GM11168 (cell line): Measurements from ENCODE around the gene REEP6.

Experiments
- in situ Hi-C: fragments of 300-500 bp; cut with MboI; formaldehyde crosslinking; loops from one replicate; pipeline ENCODE4 v1.12.0; 2022; ENCODE audit warnings: low sequenced_read_pairs; ENCODE audit not compliant: unreplicated experiment

REEP6 gene

DNA sequence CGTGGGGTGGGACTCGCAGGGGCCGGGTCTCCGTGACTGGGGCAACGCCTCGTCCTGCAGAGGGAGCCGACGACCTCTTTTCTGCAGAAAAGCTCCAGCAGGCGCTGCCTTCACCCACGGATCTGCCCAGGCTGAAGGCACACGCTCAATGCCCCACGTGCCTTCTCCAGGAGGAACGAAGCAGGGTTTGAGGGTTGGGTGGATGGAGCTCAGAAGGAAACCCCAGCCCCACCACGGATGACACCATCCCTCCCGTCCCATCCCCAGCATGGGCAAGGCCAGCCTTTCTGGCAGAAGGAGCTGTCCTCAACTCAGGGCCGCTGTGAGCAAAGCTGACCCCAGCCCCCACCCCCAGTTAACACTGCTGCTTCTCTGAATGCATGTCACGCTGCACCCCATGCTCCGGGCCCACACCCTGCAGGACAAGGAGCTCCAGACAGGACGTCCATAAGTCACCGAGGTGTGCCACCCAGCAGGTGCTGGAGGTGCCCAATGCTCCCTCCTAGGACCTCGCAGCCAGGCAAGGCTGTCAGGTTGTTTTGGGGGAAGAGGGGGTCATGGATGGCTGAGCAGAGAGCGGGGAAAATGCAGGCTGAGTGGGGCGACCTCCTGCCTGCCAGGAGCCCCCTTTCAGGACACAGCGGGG is 19.3 kb upstream of the REEP6 start:
- in situ Hi-C loops, result no loop called here

DNA sequence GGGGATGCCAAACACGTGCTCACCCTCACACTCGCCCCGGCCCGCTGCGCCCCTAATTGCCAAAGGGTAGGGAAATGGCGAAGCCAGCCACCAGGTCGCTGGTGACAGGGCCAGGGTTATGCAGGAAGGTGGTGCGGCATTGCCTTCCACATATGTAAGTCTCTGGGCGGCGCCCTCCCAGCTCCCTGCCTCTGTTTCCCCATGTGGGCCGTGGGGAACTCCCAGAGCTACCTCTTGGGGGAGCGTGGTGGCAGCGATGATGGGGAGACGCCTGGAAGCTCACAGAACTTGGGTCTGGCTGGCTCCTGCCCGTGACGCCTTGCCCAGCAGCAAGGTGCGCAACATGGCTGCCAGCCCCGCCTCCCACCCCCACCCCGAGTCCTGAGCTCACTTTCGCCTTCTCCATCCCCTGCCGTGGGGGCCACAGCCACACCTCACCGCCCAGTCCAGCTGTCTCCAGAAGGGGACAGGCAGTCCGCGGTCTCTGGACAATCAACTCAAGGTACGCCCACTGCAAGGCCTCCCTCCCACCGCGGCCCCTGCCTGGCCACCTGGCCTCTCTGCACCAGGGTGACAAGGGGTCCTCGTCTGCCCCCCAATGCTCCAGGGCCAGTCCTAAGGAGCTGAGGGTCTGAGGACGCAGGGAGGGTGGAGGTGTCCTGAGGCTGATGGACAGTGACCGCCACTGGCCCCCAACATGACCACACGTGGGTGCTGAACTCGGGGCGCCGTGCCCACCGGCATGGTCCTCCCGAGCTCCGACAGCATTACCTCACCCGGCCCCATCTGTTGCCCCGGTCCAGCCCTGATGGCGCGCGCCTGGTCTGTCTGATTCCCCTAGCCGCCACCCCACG is 18.5 kb upstream of the REEP6 start:
- in situ Hi-C loops, result no loop called here

DNA sequence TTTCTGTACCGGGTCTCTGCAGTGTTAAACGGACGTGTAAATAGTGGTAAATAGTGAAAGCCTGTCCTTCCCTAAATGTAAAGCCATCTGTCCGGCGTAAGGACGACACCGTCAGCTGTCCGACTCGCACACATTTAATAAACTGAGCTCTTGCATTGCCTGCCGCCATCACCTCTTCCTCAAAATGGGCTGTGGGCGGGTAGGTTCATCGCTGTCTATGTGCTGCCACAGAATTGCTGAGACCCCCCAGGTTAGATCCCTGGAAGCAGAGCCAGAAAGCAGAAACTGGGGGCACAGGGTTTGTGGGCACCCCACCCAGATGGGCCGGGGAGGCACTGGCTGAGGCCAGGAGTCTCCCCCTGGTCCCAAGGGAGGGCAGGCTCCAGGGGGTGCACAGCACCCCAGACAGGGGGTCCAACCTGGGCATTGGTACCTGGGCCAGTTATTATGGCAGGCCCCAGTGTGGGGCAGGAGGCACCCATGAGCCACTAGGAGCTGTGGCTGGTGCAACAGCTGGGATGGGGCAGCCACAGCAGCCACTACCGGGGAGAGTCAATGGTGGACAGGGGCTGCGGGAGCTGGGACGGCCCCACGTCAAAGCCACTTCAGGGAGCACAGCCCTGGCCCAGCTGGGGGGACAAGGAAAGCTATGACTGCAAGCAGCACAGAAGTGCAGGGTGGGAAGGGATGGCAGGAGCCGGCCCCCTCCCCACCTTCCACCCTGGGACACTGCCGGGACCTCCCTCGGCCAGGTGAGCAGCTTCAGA is 17.7 kb upstream of the REEP6 start:
- in situ Hi-C loops, result no loop called here

DNA sequence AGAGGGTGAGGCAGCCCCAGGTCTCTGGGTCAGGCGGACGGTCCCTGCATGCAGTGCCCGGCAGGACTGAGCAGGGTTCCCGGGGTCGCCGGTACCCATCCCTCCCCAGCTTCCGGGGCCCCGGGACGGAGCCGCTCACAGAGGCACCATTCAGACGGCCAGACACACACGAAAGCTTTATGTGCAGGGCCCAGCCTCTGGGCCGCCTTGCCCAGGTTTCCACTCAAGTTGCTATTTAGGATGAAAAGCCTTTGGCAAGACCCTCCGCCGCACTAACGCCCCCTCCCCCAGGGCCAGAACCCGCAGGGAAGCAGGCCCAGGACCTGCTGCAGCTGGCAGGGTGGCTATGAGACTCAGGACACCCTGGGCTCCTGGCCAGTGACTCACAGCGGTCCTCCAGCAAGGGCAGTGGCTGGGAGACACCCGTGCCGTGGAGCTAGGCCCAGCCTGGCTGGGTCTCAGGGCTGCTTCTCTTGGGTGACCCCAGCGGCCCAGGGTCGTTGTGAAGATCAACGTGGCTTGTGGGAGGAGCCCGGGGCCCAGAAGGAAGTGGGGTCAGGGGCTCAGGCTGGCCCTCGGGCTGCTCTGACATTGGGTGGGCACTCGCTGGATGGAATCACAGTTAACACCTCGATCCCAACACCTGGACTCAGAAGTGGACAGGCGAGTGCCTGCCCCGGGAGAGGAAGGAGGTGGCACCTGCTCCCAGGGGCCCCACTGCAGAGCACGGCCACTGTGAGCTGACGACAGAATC is 16.8 kb upstream of the REEP6 start:
- in situ Hi-C loops, result no loop called here

DNA sequence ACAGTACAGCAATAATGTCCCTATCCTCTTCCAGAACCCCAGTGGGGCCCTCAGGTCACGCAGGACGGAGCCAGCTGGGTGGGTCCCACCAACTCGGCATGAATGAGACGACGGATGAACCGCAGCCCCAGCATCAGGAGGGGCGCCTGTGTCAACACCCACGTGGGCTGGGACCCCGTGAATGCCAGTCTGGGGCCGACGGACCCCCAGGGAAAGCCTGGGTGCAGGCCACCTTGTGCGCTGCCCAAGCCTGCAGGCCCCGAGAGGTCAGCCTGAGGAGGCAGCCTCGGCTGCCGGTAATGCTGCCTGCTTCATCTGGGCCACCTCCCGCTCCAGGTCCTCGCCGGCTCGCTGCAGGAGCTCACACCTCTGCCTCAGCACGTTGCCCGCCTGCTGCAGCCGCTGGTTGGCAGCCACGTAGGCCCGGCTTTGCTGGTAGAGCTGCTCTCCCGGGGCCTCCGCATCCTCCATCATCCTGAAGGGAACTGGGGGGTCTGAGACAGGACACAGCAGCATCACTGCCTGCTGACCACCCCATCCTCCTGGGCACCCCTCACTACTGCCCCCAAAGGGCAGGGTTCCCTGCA is 16.1 kb upstream of the REEP6 start:
- in situ Hi-C loops, result loop anchor here (5.0 kb wide), 1 partner anchor 58 kb away; no protein-coding TSS in a partner anchor

DNA sequence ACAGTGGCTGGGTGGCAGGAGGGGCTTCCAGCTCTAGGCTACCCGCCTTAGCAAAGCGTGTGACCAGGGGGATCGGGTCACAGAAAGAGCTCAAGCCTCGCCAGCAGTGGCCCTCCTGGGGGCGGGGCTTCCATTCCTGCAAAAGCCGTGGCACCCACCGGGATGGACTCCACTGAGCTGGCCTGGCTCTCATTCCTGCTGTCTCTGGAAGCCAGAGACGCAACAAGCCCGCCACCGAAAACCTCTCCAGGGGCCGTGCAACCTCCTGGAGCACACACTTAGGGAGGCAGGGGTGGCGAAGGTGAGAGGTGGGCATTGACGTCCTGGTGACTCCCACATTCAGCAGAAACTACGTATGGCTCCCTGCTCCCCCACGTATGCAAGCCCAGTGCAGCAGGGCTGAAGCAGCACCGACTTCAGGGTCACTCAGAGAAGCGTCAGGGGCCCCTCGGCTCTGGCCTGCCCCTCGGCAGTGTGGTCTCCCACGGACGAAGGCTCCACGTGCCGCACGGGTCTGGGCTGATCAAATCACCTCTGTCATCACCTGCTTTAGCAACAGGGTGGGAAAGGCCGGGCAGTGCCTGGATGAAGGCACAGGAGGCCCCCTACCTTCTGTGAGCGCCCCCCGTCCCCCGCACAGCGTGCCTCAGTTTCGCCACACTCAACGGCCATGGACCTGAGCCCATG is 15.1 kb upstream of the REEP6 start:
- in situ Hi-C loops, result loop anchor here (5.0 kb wide), 1 partner anchor 59 kb away; no protein-coding TSS in a partner anchor

DNA sequence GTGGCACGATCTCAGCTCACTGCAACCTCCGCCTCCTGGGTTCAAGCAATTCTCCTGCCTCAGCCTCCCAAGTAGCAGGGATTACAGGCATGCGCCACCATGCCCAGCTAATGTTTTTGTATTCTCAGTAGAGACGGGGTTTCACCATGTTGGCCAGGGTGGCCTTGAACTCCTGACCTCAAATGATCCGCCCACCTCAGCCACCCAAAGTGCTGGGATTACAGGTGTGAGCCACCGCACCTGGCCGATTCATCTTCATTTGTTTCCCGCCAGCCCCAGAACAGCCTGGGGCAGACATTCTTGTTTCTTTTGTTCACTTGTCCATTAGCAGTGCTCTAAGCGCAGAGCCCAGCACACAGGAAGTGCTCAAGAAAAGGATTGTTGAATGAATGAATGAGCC is 13.9 kb upstream of the REEP6 start:
- in situ Hi-C loops, result loop anchor here (5.0 kb wide), 1 partner anchor 60 kb away; no protein-coding TSS in a partner anchor

DNA sequence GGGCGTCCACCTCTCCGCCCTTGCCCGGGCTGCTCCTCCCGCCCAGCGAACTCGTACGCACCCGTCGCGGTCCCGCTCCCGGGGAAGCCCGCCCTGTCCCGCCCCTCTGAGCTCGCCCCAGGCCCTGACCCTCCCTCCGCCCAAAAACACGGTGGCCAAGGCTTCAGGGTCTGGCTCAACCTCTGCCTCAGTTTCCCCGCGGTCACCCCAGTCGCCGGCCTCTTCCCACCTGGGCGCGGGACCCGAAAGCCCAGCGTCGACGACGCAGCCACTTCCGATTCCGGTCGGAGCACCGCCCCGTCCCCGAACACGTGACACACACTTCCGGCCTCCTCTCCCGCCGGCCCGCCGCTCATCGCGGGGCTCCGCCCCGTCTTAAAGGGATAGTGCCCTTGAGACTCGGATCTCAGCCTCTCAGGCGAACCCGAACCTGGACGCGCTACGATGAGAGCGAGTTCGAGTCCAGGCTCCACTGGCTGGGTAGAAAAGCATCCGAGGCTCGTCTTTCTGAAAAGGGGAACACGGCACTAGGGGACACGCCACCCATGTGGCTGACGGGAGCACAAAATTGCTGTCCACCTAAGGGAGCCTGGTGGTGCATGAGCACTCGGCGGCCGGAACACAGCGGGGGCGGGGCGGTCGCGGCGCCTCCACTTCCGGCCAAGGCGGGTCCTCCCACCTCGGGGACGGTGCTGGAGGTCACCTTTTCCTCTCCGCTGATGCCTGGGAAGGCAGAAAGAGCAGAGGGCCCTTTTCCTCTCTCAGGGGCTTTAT is 11.9 kb upstream of the REEP6 start, which contains the start of gene C19orf25:
Gene C19orf25, minus strand, starts transcription at position 282 of the 774 bp plus-strand sequence. CDS start 312 bp downstream, outside the sequence.
- in situ Hi-C loops, result loop anchor here (5.0 kb wide), 1 partner anchor 62 kb away; no protein-coding TSS in a partner anchor

DNA sequence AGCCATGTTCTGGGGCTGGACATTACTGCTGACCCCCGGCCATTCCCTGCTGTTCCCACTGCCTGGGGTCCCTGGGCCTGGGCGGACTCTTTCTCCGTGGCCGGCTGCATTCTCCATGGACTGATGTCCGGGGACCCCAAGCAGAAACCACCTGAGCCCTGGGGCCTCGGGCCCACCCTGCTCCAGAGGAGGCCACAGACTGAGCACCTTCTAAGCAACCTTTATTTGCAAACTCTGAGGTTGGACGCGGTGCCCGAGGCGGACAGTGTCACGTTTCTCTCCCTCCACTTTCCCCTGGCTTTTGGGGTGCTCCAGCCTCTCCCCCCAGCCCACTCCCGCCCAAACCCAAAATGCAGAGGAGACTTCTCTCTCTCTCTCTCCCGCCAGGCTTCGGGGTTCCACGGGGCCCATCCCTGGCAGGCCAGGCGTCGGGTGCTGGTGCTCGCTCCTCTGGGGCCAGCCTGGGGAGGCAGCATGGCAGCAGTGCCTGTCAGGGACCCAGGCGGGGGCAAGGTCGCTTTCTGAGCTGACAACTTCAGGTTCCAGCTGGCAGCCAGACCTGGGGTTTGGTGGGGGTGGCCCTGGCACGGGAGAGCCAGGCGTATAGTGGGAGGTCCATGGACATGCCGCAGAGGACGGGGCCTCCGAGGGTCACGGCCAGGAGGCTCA is 9.6 kb upstream of the REEP6 start:
- in situ Hi-C loops, result no loop called here

DNA sequence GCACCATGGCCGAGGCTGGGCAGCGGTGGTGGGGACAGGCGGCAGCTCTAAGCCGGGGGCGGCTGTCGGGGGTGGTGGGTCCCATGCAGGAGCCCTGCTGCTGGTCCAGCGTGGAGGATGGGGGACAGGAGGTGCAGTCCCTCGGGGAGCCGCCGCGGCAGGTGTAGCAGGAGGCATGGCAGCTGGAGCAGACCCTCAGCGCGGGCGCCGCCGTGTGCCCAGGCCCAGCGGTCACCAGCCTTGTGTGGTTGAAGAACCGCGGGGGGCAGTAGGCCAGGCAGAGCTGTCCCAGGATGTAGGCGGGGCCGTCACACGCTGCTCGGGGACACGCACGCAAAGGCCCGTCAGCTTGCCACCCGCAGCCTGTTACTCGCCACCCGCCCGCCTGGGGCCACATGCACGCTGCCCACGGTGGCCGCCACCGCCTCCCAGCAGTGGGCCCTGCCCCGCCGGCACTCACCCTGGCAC is 9.1 kb upstream of the REEP6 start:
- in situ Hi-C loops, result no loop called here

DNA sequence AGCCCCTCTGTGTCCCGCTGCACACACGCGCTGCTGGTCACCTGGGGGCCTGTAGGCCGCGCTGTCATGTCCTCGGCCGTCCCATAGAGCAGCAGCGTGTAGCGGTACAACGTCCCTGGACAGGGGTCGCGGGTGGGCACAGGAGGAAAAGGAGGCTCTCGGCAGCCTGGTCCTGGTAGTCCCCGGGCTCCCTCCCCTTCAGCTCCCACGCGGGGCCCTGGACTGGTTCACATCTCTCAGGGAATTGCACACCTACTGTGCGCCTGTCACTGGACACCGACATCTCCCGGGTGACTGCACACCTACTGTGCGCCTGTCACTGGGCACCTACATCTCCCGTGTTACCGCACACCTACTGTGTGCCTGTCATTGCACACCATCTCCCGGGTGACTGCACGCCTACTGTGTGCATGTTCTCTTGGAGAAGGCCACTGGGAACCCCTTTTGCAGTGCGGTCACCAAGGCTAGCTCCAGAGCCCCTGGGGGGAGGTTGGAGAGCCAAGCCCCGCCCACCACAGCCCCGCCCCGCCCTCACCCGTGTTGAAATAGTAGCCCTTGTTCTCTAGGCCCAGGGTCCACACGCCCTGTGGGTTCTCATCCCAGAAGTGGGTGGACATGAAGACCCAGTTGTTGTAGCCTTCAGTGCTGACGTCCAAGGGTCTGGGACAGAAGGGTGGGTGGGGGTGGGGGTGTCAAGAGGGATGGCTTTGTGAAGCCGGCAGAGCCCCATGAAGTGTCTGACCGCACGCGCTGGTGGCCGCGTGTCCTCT is 8.4 kb upstream of the REEP6 start:
- in situ Hi-C loops, result no loop called here

DNA sequence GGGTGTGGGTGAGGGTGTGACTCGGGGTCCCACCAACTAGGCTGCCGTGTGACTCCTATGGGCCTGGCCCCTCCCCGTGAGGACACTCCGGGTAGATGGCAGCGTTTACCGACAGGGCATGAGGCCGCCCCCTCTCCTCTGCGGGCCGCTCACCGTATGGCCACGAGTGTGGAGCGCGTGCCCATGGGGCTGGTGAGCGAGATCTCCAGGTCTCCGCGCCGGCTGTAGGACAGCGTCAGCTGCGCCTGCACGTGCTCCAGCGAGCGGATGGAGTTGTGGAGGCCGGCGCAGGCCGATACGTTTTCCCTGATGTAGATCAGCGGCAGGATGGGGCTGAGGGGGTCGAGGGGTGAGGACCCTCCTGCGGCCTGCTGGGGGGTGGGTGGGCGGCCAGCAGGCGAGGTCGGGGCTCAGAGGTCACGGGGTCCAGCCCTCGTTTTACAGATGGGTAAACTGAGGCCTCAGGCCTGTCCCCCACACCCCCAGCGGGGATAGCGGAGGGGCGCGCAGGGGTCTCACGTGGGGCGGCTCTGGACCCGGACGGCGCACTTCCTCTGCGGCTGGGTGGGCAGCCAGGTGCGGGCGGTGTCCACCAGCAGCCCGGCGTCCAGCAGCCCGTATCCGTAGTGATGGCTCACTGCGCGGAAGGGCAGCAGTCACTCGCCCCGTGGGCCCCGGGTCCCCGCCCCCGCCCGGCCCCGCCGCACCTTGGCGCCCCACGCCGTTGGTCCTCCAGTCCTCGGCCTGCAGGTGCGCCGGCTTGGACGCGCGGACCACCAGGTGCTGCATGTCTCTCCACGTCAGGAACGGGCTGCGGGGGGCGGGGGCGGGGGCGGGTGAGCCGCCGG is 7.6 kb upstream of the REEP6 start:
- in situ Hi-C loops, result no loop called here

DNA sequence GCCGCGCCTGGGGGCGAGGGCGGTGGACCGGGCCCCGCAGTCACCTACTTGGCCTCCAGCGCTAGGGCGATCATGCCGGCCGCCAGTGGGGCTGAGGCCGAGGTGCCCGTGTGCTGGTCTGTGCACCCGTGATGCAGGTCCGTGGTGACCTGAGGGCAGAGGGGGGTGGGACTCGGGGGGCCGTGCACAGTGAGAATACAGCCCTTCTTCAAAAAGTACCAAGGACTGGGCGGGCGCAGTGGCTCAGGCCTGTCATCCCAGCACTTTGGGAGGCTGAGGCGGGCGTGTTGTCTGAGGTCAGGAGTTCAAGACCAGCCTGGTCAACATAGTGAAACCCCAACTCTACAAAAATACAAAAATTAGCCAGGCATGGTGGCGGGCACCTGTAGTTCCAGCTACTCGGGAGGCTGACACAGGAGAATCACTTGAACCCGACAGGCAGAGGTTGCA is 7.0 kb upstream of the REEP6 start:
- in situ Hi-C loops, result no loop called here

DNA sequence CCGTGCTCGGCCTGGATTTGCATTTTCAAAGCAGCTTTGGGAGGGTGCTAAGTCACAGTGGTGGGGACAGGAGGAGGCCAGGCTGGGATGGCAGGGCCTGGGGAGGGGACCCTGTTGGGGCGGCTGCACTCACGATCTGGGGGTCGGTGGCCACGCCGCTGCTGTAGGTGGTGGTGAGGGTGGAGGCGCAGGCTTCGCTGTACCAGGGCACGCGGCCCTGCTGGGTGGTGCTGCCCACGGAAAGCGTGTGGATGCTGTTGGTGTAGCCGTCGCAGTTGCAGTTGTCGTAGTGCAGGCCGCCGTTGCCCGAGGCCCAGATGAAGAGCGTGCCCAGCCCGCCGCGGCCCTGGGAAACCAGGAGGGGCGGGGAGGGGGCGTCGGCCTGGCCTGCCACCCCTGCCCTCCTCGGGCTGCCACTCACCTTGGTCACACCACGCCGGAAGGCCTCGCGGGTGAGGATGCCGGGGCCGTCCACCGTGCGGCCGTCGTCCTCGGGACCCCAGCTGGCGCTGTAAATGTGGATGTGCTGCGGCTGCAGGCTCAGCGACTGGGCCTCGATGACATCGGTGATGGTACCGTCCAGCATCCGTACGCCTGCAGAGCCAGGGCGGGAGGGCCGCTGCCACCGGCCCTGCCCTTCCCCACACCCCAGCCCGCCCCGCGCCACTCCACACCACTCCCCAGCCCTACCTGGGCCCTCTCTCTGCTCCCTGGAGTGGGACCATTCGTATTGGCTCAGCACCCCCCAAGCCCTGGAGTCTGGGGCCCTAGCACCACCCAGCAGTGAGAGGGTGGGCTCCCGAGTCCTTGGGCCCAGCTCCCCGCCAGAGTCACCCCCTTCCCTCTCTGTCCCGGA is 4.0 kb upstream of the REEP6 start:
- in situ Hi-C loops, result no loop called here
